ENCODE data around the gene RFTN1.

DNA sequence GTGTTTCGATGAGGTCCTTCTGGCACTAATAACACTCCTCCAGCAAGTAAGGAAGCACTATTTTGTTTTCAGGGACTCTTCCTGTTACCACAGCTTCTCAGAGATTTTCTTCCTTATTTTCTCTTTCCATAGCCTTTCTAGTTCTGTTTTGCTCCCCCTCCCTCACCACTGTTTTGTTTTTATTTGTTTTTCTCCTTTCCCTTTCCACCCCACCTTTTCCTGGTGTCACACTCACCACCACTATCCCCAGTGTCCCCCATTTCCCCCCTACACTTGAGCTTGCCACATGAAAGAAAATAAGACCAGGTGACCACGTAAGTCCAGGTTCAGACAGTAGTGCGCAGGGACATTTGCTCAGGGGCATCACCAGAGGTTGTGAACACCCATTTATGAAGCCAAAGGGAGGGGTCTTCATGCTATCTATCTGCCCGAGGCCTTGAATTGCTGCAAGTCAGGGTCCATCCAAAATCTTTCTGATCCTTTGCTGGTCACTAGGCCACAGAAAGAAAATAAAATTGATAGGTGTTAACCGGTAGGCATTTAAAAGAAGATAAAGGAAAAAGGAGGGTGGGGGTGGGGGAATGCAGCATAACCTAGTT, 1.4 kb upstream of the RFTN1 start:
- TF ChIP-seq, protein P1, sequence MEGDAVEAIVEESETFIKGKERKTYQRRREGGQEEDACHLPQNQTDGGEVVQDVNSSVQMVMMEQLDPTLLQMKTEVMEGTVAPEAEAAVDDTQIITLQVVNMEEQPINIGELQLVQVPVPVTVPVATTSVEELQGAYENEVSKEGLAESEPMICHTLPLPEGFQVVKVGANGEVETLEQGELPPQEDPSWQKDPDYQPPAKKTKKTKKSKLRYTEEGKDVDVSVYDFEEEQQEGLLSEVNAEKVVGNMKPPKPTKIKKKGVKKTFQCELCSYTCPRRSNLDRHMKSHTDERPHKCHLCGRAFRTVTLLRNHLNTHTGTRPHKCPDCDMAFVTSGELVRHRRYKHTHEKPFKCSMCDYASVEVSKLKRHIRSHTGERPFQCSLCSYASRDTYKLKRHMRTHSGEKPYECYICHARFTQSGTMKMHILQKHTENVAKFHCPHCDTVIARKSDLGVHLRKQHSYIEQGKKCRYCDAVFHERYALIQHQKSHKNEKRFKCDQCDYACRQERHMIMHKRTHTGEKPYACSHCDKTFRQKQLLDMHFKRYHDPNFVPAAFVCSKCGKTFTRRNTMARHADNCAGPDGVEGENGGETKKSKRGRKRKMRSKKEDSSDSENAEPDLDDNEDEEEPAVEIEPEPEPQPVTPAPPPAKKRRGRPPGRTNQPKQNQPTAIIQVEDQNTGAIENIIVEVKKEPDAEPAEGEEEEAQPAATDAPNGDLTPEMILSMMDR (IDR thresholded peaks at IDR 0.05; ENCODE audit: low read depth, low read length, missing input control): no peak
- TF ChIP-seq JUND (IDR thresholded peaks at IDR 0.05) (no peak), GABPA (IDR thresholded peaks at IDR 0.05 in 1 of 2, conservative IDR thresholded peaks at IDR 0.05 in 1 of 2) (no peak), ATF3 (IDR thresholded peaks at IDR 0.05) (no peak), TAF1 (conservative IDR thresholded peaks at IDR 0.05) (no peak), RAD21 (IDR thresholded peaks at IDR 0.05) (no peak), YY1 (IDR thresholded peaks at IDR 0.05) (no peak), ZBTB33 (IDR thresholded peaks at IDR 0.05) (no peak), EGR1 (IDR thresholded peaks at IDR 0.05; ENCODE audit: low read depth in 2 of 2) (no peak), SP1 (IDR thresholded peaks at IDR 0.05) (no peak), FOXA1 (IDR thresholded peaks at IDR 0.05) (no peak)
- TF ChIP-seq, protein P2, sequence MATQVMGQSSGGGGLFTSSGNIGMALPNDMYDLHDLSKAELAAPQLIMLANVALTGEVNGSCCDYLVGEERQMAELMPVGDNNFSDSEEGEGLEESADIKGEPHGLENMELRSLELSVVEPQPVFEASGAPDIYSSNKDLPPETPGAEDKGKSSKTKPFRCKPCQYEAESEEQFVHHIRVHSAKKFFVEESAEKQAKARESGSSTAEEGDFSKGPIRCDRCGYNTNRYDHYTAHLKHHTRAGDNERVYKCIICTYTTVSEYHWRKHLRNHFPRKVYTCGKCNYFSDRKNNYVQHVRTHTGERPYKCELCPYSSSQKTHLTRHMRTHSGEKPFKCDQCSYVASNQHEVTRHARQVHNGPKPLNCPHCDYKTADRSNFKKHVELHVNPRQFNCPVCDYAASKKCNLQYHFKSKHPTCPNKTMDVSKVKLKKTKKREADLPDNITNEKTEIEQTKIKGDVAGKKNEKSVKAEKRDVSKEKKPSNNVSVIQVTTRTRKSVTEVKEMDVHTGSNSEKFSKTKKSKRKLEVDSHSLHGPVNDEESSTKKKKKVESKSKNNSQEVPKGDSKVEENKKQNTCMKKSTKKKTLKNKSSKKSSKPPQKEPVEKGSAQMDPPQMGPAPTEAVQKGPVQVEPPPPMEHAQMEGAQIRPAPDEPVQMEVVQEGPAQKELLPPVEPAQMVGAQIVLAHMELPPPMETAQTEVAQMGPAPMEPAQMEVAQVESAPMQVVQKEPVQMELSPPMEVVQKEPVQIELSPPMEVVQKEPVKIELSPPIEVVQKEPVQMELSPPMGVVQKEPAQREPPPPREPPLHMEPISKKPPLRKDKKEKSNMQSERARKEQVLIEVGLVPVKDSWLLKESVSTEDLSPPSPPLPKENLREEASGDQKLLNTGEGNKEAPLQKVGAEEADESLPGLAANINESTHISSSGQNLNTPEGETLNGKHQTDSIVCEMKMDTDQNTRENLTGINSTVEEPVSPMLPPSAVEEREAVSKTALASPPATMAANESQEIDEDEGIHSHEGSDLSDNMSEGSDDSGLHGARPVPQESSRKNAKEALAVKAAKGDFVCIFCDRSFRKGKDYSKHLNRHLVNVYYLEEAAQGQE (IDR thresholded peaks at IDR 0.05): no peak
- TF ChIP-seq, protein P3, sequence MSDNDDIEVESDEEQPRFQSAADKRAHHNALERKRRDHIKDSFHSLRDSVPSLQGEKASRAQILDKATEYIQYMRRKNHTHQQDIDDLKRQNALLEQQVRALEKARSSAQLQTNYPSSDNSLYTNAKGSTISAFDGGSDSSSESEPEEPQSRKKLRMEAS (IDR thresholded peaks at IDR 0.05): no peak

Measured in liver (tissue), 3 donors.